ENCODE results near the gene AP3D1.

DNA sequence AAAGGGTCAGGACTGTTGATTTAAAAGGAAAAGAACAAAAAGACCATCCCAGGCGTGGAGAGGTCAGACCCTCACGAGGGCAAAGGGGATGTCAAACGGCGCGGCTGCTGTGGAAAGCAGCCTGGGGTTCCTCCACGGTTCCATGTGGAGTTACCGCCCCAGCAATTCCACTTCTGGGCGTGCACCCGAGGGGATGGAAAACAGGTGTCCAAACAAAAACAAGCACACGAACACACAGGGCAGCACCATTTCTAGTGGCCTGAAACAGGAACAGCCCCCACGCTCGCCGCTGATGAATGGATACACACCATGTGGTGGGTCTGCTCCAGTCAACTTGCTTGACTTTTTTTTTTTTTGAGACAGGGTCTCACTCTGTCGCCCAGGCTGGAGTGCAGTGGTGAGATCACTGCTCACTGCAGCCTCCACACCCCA lies 11.2 kb downstream of the AP3D1 start:
- TF ChIP-seq TAF1 (IDR thresholded peaks at IDR 0.05; ENCODE audit: low read depth, low read length) (no peak), POLR2A (IDR thresholded peaks at IDR 0.05; ENCODE audit: low read depth, low read length) (no peak), POLR2AphosphoS5 (IDR thresholded peaks at IDR 0.05; ENCODE audit: low read depth, low read length) (no peak; the same call in 1 of the 2 replicates), SPI1 (IDR thresholded peaks at IDR 0.05; ENCODE audit: low read depth, low read length) (no peak), POU2F2 (IDR thresholded peaks at IDR 0.05; ENCODE audit: low read depth, low read length) (no peak)

All from GM12891 (cell line).